Ascending aorta (tissue), 2 donors: ENCODE data around the gene GPR107. TPM values are rescaled to one million over a fixed set of nuclear protein-coding genes. Genes with fewer than 3 reads are reported as not detected.

ENCODE experiments used
- DNase-seq, 2 donors: peaks; one replicate each; pipeline ENCODE4 v3.0.0-alpha.2; 2019; ENCODE audit warnings: low spot score in 2 of 2
- H3K27ac ChIP-seq, 2 donors: fragments of 200-600 bp; sonication (generic); one replicate each; pipeline ENCODE4 v1.5.1; 2016 to 2017; ENCODE audit warnings: mild to moderate bottlenecking in 1 of 2
- H3K27me3 ChIP-seq: fragments of 200-600 bp; sonication (generic); one replicate; pipeline ENCODE4 v1.5.1; 2017
- H3K36me3 ChIP-seq, 2 donors: fragments of 200-600 bp; sonication (generic); one replicate each; pipeline ENCODE4 v1.5.1; 2016
- H3K4me1 ChIP-seq, 2 donors: fragments of 200-600 bp; sonication (generic); one replicate each; pipeline ENCODE4 v1.5.1; 2016 to 2017; ENCODE audit warnings: mild to moderate bottlenecking in 1 of 2
- H3K4me3 ChIP-seq, 2 donors: fragments of 200-600 bp; sonication (generic); one replicate each; pipeline ENCODE4 v1.5.1; 2016 to 2017; ENCODE audit warnings: mild to moderate bottlenecking in 1 of 2
- H3K9me3 ChIP-seq, 2 donors: fragments of 200-600 bp; sonication (generic); one replicate each; pipeline ENCODE4 v1.5.1; 2016
- intact Hi-C: fragments of 100-400 bp; cut with DNase I; formaldehyde crosslinking; loops from one replicate; pipeline ENCODE4 v1.15.1; 2023
- total RNA-seq: library from RNA; depleted of rRNA; stranded (reverse); fragments of >200 nt; gene quantifications from one replicate; pipeline ENCODE4 v1.1.0, GENCODE V29; 2016
- TF ChIP-seq, protein P1 (sequence below), 3 experiments: fragments of 200-600 bp in 2 of 3; fragments of 450-650 bp in 1 of 3; sonication (generic) in 2 of 3; IDR thresholded peaks; one replicate each; pipeline ENCODE4 v1.5.1; 2016 to 2019; ENCODE audit warnings: antibody characterized with exemption in 3 of 3, mild to moderate bottlenecking in 1 of 3, moderate library complexity in 1 of 3

GPR107 gene
- total RNA-seq, 1 donor from 2014 or later, result 37.4 TPM

DNA sequence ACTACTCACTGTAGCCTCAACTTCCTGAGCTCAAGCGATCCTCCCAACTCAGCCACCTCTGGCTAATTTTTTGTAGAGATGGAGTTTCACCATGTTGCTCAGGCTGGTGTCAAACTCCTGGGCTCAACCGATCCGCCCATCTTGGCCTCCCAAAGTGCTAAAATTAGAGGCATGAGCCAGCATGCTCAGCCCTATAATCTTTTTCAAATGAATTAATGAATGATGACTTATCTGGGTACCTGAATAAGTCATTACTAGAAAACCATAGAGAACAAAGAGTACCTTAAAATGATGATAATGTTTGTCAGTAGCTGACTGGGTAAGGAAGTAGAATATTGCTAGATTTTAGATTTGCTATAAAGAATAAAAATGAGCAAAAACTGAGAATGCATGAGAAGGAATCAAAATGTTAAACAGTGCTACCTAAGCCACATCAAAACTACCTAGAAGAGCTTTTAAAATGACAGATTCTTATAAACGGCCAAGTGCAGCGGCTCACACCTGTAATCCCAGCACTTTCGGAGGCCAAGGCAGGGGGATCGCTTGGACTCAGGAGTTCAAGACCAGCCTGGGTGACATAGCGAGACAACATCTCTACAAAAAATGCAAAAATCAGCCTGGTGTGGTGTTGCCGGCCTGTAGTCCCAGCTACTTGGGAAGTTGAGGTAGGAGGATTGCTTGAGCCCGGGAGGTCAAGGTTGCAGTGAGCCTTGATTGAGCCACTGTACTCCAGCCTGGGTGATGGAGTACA, 24.3 kb upstream of the GPR107 start:
- H3K9me3 ChIP-seq, result no peaks in the 10 kb centered on the region
- H3K4me1 ChIP-seq, result peaks cover 6 to 48% of the 10 kb centered on the region in 2 donors
- H3K4me3 ChIP-seq, result no peak overlapping the region
- DNase-seq, result peak in 1 of 2 donors; percentile 38
- H3K27me3 ChIP-seq, result no peaks in the 10 kb centered on the region
- intact Hi-C loops, result loop anchor here (10.0 kb wide), 1 partner anchor 315 kb away; no protein-coding TSS in a partner anchor
- TF ChIP-seq, protein P1, sequence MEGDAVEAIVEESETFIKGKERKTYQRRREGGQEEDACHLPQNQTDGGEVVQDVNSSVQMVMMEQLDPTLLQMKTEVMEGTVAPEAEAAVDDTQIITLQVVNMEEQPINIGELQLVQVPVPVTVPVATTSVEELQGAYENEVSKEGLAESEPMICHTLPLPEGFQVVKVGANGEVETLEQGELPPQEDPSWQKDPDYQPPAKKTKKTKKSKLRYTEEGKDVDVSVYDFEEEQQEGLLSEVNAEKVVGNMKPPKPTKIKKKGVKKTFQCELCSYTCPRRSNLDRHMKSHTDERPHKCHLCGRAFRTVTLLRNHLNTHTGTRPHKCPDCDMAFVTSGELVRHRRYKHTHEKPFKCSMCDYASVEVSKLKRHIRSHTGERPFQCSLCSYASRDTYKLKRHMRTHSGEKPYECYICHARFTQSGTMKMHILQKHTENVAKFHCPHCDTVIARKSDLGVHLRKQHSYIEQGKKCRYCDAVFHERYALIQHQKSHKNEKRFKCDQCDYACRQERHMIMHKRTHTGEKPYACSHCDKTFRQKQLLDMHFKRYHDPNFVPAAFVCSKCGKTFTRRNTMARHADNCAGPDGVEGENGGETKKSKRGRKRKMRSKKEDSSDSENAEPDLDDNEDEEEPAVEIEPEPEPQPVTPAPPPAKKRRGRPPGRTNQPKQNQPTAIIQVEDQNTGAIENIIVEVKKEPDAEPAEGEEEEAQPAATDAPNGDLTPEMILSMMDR (IDR thresholded peaks at IDR 0.05), result no peak
- H3K27ac ChIP-seq, result no peak overlapping the region
- no peaks in the 10 kb centered on the region for H3K36me3 ChIP-seq

DNA sequence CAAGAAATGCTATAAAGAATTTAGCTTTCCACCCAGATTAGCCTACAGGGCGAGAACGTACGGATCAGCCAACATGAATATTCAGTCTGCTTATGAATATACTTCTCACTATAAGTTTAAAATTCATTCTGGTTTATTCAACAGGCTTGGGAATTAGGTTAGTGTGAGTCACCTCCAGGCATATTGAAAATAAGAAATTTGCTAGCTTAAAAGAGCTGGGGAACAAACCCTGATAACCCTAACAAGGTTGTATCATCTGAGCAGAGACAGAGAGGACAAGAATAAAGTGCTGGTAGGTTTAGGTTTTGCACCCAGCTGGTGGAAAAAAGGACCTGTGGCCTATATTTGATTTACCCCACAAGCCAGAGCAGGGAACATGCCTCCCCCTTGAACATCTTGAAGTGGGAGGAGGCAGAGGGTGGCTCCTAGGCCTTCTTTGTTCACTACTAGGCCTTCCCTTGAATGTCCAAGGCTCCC, 23.0 kb upstream of the GPR107 start:
- Histone ChIP-seq H3K4me3 (no peak overlapping the region), H3K36me3 (no peaks in the 10 kb centered on the region), H3K27ac (peak overlapping the region in 1 of 2 donors; percentile 19), H3K4me1 (peaks cover 6 to 43% of the 10 kb centered on the region in 2 donors), H3K27me3 (no peaks in the 10 kb centered on the region), H3K9me3 (no peaks in the 10 kb centered on the region)
- intact Hi-C loops, result no loop called here
- DNase-seq, result no peak
- TF ChIP-seq, protein P1 (IDR thresholded peaks at IDR 0.05), result no peak

DNA sequence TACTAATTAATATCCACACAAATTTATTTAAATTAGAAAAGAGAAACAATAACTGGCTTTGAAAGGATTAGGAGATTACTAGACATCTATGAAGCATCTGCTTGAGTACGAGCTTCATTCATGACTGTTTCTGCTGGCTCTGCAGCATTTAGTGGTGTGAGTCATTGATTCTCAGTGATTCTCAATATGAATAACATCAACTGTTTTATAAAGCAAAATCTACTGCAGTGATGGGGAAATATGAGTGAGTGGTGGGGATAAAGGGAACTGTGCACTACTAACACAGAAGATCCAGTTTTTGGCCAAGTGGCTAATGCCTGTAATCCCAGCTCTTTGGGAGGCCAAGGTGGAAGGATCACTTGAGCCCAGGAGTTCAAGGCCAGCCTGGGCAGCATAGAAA, 19.1 kb upstream of the GPR107 start:
- DNase-seq, result peak in 1 of 2 donors; percentile 66
- no peaks in the 10 kb centered on the region for H3K36me3 ChIP-seq
- TF ChIP-seq, protein P1 (IDR thresholded peaks at IDR 0.05), result no peak
- intact Hi-C loops, result no loop called here
- H3K4me3 ChIP-seq, result no peak overlapping the region
- H3K27ac ChIP-seq, result peak overlapping the region in 1 of 2 donors; percentile 42
- H3K4me1 ChIP-seq, result peaks cover 6 to 39% of the 10 kb centered on the region in 2 donors
- H3K27me3 ChIP-seq, result no peaks in the 10 kb centered on the region
- no peaks in the 10 kb centered on the region for H3K9me3 ChIP-seq

DNA sequence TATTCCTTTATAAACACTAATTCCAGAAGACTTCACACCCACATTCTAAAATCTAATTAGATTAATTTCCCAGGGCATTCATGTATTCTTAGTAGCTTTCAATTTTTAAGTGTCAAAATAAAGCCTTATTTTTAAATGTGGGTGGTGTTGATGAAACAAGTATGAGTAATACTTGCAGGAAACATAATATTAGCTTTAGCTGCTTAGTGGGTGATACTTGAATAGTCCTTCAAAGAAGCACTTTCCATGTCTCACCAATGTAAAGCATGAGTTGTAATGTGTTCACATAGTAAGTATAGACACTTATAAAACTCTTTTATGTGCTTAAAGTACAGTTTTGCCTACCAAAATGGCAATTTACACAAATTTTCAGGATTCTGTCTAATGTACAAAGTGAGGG, 17.6 kb upstream of the GPR107 start:
- Histone ChIP-seq H3K36me3 (no peaks in the 10 kb centered on the region), H3K4me1 (peaks cover 6 to 41% of the 10 kb centered on the region in 2 donors), H3K9me3 (no peaks in the 10 kb centered on the region), H3K4me3 (no peak overlapping the region), H3K27me3 (no peaks in the 10 kb centered on the region), H3K27ac (peak overlapping the region; percentile 31 to 42)
- intact Hi-C loops, result no loop called here
- DNase-seq, result no peak
- TF ChIP-seq, protein P1 (IDR thresholded peaks at IDR 0.05), result no peak

DNA sequence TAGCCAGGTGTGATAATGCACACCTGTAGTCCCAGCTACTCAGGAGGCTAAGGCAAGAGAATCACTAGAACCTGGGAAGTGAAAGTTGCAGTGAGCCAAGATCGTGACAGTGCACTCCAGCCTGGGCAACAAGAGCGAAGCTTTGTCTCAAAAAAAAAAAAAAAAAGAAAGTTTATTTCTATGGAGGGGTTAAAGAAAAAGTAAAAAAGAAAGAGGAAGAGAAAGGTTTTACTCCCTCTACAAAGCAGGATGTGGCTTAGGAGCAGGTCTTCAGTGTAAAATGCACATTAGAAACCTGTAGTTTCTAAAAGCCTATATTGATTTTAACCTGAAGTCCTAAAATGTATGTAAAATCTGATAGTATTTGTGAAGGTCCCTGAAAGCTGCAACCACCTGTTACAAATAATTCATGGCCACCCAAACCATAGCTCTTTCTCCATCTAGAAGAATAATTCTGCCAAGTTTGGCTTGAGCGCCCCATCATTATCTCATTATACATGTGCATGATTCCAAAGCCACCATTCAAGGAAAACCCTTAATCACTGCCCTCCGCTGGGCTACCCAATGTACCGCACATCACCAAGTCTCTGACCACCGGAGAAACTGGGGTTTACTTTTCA, 14.1 kb upstream of the GPR107 start:
- Histone ChIP-seq H3K36me3 (no peaks in the 10 kb centered on the region), H3K4me1 (peaks cover 3 to 34% of the 10 kb centered on the region in 2 donors), H3K27me3 (no peaks in the 10 kb centered on the region), H3K27ac (no peak overlapping the region), H3K9me3 (no peaks in the 10 kb centered on the region), H3K4me3 (peak overlapping the region in 1 of 2 donors; percentile 20)
- TF ChIP-seq, protein P1 (IDR thresholded peaks at IDR 0.05), result no peak
- DNase-seq, result peak in 1 of 2 donors; percentile 55
- intact Hi-C loops, result no loop called here
